HG03460 (cell line): ENCODE measurements around the gene ACOT12.

Source experiments
- ATAC-seq: cut with Tn5 transposase; IDR thresholded peaks from one replicate; pipeline ENCODE4 v1.9.1; 2021; ENCODE audit not compliant: unreplicated experiment

Gene ACOT12

DNA sequence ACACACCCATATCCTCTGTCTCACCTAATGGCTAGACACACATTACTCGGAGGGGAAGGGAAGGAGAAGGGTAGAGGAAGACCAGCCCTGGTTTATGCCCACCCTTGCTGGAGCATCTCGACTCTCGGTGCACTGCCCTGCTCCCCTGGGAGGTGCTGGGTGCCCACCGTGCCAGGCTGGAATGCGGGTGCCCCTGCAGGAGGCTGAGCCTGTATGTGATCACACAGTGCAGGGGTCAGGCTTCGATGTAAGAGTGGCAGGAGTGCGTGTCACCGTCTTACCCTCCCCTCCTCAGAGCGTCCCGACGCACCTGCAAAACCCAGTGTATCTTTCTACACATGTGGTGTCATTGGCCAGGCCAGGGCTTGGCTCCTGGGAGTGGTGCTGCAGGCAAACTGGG is 7.3 kb upstream of the ACOT12 start:
- ATAC-seq = no peak

GRCh38 chr5:81400375-81400774 is 6.4 kb upstream of the ACOT12 start:
- no peak for ATAC-seq

- no peak for ATAC-seq
Measured at GRCh38 chr5:81398741-81399140, 4.8 kb upstream of the ACOT12 start.

- no peak for ATAC-seq
Measured at GRCh38 chr5:81397176-81397575, 3.2 kb upstream of the ACOT12 start.

DNA sequence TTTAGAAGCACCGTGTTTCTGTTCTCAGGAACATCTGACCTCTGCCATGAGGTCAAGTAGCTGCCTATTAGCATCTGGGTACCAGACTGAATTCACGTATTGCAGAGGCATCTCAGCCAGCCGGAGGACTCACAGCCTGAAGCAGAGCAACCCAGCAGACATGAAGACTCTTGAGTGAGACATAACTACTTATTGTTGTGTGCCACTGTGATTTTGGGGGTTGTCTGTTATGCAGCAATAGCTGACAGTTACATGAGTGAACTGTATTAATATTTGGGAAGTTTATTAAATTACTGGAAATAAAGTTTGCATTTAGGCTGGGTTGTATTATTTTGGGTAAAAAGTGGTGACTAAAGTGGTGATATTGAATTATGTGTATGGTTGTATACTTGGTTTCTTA is 1.3 kb upstream of the ACOT12 start:
- ATAC-seq = no peak

- ATAC-seq = no peak
Measured at GRCh38 chr5:81393430-81393782, 528 bp downstream of the ACOT12 start.

DNA sequence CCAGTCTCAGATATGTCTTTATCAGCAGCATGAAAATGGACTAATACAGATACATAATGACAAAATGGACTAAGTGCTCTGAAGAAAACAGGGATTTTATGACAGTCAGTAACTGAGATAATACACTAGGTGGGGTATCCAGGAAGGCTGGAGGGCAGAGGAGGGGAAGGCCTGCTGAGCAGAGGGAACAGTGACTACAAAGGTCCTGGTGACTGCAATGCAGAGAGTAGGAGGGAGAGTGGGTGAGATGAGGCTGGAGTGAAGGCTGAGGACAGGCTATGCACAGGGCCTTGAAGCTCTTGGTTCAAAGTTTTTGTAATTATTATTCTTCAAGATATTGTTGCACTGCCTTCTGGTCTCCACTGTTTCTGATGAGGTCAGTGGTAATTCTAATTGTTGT is 4.9 kb downstream of the ACOT12 start:
- ATAC-seq = no peak

GRCh38 chr5:81388169-81388568 is 5.8 kb downstream of the ACOT12 start:
- no peak for ATAC-seq

- no peak for ATAC-seq
Measured at GRCh38 chr5:81383867-81384266, 10.1 kb downstream of the ACOT12 start.

DNA sequence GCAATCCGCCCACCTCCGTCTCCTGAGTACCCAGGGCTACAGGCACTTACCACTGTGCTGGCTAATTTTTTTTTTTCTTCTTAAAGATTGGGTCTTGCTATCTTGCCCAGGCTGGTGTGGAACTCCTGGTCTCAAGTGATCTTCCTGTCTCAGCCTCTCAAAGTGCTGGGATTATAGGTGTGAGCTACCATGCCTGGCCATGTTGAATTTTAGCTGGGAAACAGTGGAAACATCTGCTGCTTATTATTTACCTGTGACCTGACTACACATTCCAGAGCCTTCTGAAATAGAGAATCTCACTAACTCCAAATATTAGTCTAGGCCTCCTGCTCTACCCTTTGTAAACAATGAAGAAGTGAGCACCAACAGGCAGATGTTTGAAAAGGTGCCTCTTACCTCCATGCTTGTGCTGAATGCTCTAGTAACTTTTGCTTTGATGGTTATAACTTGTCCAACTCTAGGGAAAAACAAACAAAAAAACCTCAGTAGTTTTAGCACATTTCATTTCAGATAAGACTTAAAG is 22.5 kb downstream of the ACOT12 start:
- ATAC-seq = no peak

- ATAC-seq = no peak
Measured at GRCh38 chr5:81370912-81371311, 23.0 kb downstream of the ACOT12 start.

GRCh38 chr5:81365541-81365940 is 28.4 kb downstream of the ACOT12 start:
- no peak for ATAC-seq

GRCh38 chr5:81363093-81363871 is 30.7 kb downstream of the ACOT12 start:
- ATAC-seq = no peak

GRCh38 chr5:81361600-81361999 is 32.3 kb downstream of the ACOT12 start:
- ATAC-seq = no peak

DNA sequence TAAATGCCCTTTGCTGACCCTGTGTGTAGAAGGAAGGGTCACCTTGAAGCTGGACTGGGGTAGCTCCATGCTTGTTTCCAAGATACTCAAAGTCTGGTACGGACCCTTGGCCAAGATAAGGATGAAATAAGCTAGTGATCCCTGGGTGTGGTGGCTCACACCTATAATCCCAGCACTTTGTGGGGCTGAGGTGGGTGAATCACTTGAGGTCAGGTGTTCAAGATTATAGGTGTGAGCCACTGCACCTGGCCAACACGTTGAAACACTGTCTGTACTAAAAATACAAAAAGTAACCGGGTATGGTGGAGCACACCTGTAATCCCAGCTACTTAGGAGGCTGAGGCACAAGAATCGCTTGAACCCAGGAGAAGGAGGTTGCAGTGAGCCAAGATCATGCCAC is 33.3 kb downstream of the ACOT12 start:
- no peak for ATAC-seq

GRCh38 chr5:81359881-81360280 is 34.1 kb downstream of the ACOT12 start:
- no peak for ATAC-seq

DNA sequence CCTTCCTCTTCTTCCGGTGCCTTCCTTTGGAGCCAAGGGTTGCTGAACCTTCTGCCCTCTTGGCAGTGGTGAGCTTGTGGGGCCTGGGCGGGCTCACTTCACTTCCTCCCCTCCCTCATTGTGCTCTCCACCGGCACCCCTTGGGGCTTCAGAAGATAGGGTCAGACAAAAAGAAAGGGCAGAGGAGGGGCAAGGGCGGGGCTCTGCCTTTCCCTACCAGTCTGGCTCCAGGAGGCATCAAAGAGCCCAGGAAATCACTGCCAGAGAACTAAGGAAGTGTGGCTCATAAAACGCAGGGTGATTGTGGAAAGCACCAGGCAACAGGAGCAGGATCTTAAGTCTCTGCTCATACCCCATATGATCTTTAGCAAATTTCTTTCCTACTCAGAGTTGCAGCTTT is 34.8 kb downstream of the ACOT12 start:
- ATAC-seq = no peak

- no peak for ATAC-seq
Measured at GRCh38 chr5:81355291-81356251, 38.4 kb downstream of the ACOT12 start.

GRCh38 chr5:81354093-81354492 is 39.8 kb downstream of the ACOT12 start:
- no peak for ATAC-seq

DNA sequence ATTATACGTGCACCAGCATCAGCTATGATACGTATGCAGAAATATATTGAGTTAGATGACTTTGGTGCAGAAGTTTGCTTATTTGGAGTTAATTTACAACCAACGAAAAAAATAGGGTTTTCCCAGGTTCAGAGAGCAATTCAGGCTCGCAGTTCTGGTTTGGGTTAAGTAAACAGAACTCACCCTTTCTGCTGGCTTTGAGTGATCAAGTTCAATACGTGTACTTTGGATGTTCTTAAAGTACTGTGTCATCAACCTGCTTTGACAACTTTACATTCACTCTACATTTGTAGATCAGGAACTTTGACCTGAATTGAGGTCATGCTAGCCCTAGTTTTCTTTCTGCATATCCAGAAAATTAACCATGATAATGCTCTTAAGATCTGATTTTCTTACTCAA is 40.7 kb downstream of the ACOT12 start:
- no peak for ATAC-seq

GRCh38 chr5:81350507-81350906 is 43.4 kb downstream of the ACOT12 start:
- no peak for ATAC-seq

DNA sequence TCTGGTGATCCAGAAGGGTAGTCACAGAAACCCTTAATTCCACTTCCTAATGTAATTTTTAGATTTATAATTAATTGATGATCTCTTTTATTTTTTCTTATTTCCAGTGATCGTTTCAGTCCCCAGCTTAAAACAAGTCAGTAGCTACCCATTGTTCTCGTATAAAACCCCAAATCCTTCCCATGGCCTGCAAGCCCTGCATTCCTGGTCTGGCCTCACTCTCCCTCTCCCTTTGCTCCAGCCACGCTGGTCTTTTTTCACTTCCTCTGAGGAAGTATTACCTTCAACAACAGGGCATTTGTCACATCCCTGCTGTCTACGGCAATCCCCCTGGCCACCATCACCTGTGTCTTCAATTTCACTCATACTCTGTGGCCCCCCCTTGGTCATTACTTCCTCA is 44.8 kb downstream of the ACOT12 start:
- ATAC-seq = no peak
